NCI-H345 (cell line): ENCODE measurements around the gene GSG1L.
"Not testable (repeated sequence)": the region's sequence is repeated elsewhere in the genome, so short reads cannot be mapped to it uniquely, and the experiment has no call there.

Experiments
- DNase-seq: peaks from one replicate; lab custom pipeline; 2025; lab: John Stamatoyannopoulos, UW

The GSG1L gene

GRCh38 chr16:27754788-27755690 lies 308.5 kb downstream of the GSG1L start:
- no peak for DNase-seq

- no peak for DNase-seq
Observed at GRCh38 chr16:27753563-27753962, 310.0 kb downstream of the GSG1L start.

GRCh38 chr16:27752241-27752640 lies 311.3 kb downstream of the GSG1L start:
- DNase-seq, result no peak

- no peak for DNase-seq
Observed at GRCh38 chr16:27751676-27752075, 311.8 kb downstream of the GSG1L start.

- no peak for DNase-seq
Observed at GRCh38 chr16:27751233-27751632, 312.3 kb downstream of the GSG1L start.

GRCh38 chr16:27749946-27750345 lies 313.6 kb downstream of the GSG1L start:
- DNase-seq, result no peak

- DNase-seq, result no peak
Observed at GRCh38 chr16:27749547-27749875, 314.0 kb downstream of the GSG1L start.

GRCh38 chr16:27748868-27749546 lies 314.5 kb downstream of the GSG1L start:
- peak; percentile 15 for DNase-seq

- DNase-seq, result no peak
Observed at GRCh38 chr16:27747946-27748345, 315.6 kb downstream of the GSG1L start.

- DNase-seq, result no peak
Observed at GRCh38 chr16:27746076-27746855, 317.2 kb downstream of the GSG1L start.

GRCh38 chr16:27745348-27745747 lies 318.2 kb downstream of the GSG1L start:
- no peak for DNase-seq

GRCh38 chr16:27743963-27744362 lies 319.6 kb downstream of the GSG1L start:
- no peak for DNase-seq

- not testable (repeated sequence) for DNase-seq
Observed at GRCh38 chr16:27743001-27743400, 320.5 kb downstream of the GSG1L start.

- DNase-seq, result no peak
Observed at GRCh38 chr16:27742333-27742732, 321.2 kb downstream of the GSG1L start.

GRCh38 chr16:27740496-27741201 lies 322.9 kb downstream of the GSG1L start:
- DNase-seq, result no peak

- DNase-seq, result no peak
Observed at GRCh38 chr16:27739606-27740357, 323.7 kb downstream of the GSG1L start.

GRCh38 chr16:27738596-27738995 lies 324.9 kb downstream of the GSG1L start:
- DNase-seq, result no peak
